ENCODE measurements around the gene MC3R.

The MC3R gene

DNA sequence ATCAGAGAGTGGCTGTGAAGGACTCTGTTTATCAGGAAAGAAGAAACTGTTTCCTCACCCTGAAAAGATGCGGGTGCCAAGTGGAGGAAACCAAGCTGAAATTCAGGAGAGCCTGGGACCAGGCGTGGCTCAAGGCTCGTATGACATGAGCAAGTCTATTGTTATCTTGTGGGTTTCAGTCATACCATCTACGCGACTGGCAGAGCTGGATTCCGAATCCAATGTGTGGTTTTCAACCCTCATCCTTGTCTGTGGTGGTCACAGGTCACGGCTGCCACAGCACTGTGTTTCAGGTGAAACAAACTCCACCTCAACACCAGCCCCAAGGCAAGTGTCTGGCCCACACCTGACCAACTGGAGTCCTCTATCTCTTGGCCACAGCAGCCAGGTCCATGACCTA lies 9.1 kb downstream of the MC3R start:
- no peak for DNase-seq

DNA sequence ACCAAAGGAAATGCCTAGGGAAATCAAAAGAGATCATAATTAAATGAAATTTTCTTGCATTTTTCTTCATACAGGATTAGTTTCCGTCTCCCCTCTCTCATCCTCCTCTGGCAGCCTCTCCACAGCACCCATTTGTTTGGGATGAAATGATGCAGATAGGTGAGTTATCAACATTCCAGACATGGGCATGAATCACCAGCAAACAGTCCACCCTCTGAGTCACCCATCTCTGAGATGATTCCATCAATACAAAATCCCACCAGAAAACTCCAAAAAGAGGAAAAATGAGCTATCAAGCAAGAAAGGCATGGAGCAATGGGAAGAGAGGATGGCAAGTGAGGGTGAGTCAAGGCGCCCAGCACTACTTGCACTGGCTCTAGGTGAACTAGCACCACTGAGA lies 11.4 kb downstream of the MC3R start:
- no peak for DNase-seq

DNA sequence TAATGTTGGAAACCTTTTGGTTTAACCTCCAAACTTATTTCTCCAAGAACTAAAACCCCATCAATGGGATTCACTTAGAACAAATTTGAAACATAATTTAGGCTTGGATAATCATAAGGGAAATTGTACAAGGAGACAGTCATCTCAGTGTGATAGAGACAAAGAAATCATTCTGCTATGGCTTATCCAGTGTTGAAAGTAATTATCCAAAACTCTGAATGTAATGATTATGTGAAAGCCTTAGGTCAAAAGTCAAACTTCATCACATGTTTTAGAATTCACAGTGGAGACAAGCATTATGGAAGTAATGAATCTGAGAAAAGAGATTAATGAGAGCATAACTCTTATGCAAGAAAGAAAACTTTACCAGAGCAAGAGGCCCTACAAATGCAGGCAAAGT lies 20.0 kb downstream of the MC3R start:
- no peak for DNase-seq

DNA sequence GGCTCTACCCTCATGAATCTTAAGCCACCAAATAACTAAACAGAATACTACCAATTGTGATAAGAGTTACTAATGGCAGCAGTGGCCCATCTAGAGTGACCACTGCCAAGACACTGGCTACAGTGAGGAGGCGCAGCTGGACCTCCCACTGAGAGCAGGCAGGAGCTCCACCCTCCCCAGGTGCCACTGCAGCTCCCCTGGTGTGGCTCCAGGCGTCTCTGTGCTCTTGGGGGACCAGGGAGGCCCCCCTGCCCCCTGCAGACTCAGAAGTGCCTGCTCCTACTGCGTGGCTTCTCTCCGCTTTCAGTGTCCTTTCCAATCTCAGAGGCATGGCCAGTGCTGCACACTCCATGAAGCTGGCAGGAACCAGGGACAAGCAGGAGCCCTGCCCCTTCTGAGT lies 23.4 kb downstream of the MC3R start:
- no peak for DNase-seq

DNA sequence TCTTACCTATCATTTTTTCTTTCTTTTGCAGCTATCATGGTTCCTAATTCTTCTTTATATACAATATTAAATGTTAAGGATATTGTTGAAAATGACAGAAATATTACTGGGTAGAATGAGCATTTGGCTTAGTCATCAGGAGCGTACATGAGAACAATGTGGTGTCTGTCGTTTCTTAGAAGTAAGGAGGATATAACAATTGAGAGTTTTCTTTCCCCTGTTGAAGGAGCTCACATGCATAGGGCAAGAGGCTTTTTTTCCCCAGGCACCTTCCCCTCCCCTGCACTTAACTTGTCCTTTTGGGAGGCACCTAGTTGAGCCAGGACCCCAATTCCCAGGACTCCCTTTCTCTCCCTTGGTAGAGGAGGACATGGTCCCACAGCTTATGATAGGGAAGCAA lies 25.0 kb downstream of the MC3R start:
- no peak for DNase-seq

DNA sequence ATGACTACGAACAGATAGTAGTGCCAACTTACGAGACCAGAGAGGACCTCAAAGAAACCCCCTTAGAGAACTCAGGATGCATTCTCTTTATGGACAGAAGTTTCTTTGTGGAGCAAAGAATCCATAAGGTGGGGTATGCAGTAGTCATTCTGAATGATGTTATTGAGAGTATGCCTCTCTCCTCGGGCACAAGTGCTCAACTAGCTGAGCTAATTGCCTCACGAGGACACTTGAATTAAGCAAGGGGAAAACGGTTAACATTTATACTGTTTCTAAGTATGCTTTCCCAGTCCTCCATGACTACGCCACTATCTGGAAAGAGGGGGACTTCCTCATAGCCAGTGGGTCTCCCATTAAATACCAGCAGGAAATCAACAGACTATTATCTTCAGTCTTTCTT lies 25.6 kb downstream of the MC3R start:
- no peak for DNase-seq

DNA sequence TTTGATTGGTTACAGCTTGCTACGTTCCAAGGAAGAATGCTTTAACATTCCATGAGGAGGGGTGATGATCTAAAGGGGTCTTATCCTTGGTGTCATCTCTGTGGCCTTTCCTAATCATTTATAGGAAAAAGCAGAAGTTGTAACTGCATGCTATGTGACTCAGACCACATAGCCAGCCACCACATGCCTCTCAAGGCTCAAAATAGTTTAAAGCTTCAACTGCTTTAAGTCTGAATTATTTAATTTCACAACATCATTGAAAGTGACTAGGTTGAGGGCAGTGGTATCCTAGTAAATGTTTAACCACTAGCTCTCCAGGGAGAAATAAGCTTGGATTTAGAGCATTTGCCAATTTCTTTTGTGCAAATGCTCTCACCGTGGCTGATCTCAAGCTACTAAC lies 29.7 kb downstream of the MC3R start:
- DNase-seq = no peak

DNA sequence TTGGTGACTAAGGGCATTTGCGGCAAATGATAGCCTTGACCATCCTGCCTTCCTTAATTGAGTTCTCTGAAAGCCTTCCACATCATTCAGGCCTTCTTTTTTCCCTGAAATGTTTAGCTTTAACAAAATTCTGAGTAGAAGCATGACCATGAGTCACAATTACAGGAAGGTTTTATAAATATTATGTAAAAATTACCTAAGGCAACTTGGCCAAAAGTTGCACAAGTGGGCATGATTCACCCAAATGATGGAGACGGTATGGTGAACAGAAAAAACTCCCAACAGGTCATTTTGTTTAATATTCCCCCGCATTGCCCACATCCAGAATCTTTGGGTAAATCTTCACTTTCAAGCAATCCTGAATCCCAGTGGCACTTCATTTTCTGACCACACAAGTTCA lies 37.0 kb downstream of the MC3R start:
- no peak for DNase-seq

DNA sequence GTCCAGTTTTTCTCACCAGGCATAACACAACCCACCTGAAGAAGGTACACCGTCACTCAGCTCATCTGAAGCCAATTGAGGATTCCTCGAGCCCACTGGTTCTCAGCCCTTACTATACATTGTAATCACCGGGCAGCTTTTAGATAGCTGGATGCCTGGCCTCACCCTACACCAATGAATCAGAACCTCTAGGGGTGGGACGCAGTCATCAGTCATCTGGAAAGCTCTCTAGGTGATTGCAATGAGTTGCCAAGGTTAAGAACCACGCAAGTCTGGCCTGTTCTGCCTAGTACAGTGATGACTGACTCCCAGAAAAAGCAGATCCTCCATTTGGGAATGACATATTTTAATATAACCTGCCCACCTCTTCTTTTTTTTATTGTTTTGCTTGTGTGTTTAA lies 41.1 kb downstream of the MC3R start:
- no peak for DNase-seq

DNA sequence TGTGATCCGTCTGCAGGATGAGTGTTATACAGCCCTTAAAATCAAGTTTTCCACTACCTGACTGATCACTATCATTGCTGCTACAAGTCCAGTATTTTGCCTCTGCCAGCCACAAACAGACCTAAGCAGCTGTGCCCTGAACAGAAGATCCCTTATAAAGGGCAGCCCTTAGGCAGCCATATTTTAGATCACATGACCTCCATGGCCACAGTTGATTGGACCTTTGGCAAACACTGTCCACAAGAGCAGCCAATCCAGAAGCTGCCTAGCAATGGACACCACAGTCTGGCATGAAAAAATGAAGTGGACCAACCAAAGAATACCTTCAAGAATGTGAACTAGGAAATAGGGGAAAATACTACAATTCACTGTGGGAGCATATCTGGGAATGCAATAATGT lies 50.8 kb downstream of the MC3R start:
- no peak for DNase-seq

All from hematopoietic multipotent progenitor cell treated with erythropoietin and hydrocortisone succinate and interleukin-3 and kit ligand, for 8 days (in vitro differentiated cells).